GM12892 (cell line): Measurements from ENCODE around the gene GNB1.
"Not testable (repeated sequence)": the region's sequence is repeated elsewhere in the genome, so short reads cannot be mapped to it uniquely, and the experiment has no call there.

ENCODE experiments used
- DNase-seq: peaks from one replicate; pipeline ENCODE4 v3.0.0; 2011; ENCODE audit not compliant: insufficient read length
- FAIRE-seq: peaks from 2 replicates; lab custom pipeline; 2011; peaks lifted over from hg19 to GRCh38; lab: Jason Lieb, UNC

The GNB1 gene

GRCh38 chr1:1737675-1738590 lies 153.0 kb downstream of the GNB1 start:
- not testable (repeated sequence) for FAIRE-seq

More at GRCh38 chr1:1737675-1738590, 153.0 kb downstream of the GNB1 start:
- DNase-seq = not testable (repeated sequence)
